Measurements from ENCODE around the gene DCAF5. TPM values are rescaled to one million over a fixed set of nuclear protein-coding genes. Genes with fewer than 3 reads are reported as not detected.

Gene DCAF5
- total and polyA plus RNA-seq, 12 donors, result 14.1 to 63.1 (median 57.4) TPM

- WGBS, 2 donors, result 65 to 66% methylated on average over 8 of the region's 8 CpGs
- Histone ChIP-seq H3K27ac (peak overlapping the region in 6 of 10 donors; percentile 14 to 83 (median 24)), H3K27me3 (no peaks in the 10 kb centered on the region), H3K4me1 (peaks cover 0 to 40% (median 20%) of the 10 kb centered on the region in 9 donors), H3K4me3 (no peak overlapping the region), H3K36me3 (peaks cover 1 to 93% (median 52%) of the 10 kb centered on the region in 9 donors), H3K9me3 (no peaks in the 10 kb centered on the region)
- intact Hi-C loops (cut with DNase I), result no loop called here
- peak in 2 of 9 donors; percentile 13 to 18 for TF ChIP-seq CTCF (IDR thresholded peaks at IDR 0.05)
- ATAC-seq (peak; percentile 57 to 92 (median 72)), DNase-seq (no peak)
Observed at GRCh38 chr14:69059658-69060623, 93.0 kb downstream of the DCAF5 start.

- peaks cover 4 to 78% (median 38%) of the 10 kb centered on the region in 9 donors for H3K36me3 ChIP-seq
- DNase-seq (no peak), ATAC-seq (peak in 5 of 8 donors; percentile 29 to 63 (median 38))
- 30 to 39% methylated on average over 3 of the region's 3 CpGs for WGBS, 2 donors
- TF ChIP-seq CTCF (IDR thresholded peaks at IDR 0.05), result peak in 4 of 9 donors; percentile 6 to 39 (median 29)
- intact Hi-C loops (cut with DNase I), result no loop called here
- no peaks in the 10 kb centered on the region for H3K9me3 ChIP-seq
- H3K27ac ChIP-seq, result peak overlapping the region in 3 of 10 donors; percentile 23 to 36 (median 36)
- H3K27me3 ChIP-seq, result no peaks in the 10 kb centered on the region
- H3K4me1 ChIP-seq, result peaks cover 11 to 60% (median 39%) of the 10 kb centered on the region in 9 donors
- H3K4me3 ChIP-seq, result no peak overlapping the region
Observed at GRCh38 chr14:69055999-69056788, 96.7 kb downstream of the DCAF5 start.

GRCh38 chr14:69055125-69055524, 97.8 kb downstream of the DCAF5 start:
- peaks cover 15 to 62% (median 46%) of the 10 kb centered on the region in 9 donors for H3K4me1 ChIP-seq
- H3K27me3 ChIP-seq, result no peaks in the 10 kb centered on the region
- ATAC-seq (peak in 1 of 8 donors; percentile 17), DNase-seq (no peak)
- peaks cover 4 to 68% (median 34%) of the 10 kb centered on the region in 9 donors for H3K36me3 ChIP-seq
- no peaks in the 10 kb centered on the region for H3K9me3 ChIP-seq
- no peak overlapping the region for H3K4me3 ChIP-seq
- no peak overlapping the region for H3K27ac ChIP-seq
- no peak for TF ChIP-seq CTCF (IDR thresholded peaks at IDR 0.05)
- WGBS, 2 donors, result 94 to 96% methylated on average over 21 of the region's 21 CpGs
- intact Hi-C loops (cut with DNase I), result no loop called here

- Histone ChIP-seq H3K36me3 (peaks cover under 1 to 61% (median 34%) of the 10 kb centered on the region in 9 donors), H3K27ac (no peak overlapping the region), H3K9me3 (no peaks in the 10 kb centered on the region), H3K4me3 (no peak overlapping the region), H3K27me3 (no peaks in the 10 kb centered on the region), H3K4me1 (peaks cover 18 to 63% (median 52%) of the 10 kb centered on the region in 9 donors)
- TF ChIP-seq CTCF (IDR thresholded peaks at IDR 0.05), result no peak
- intact Hi-C loops (cut with DNase I), result loop anchor here in 1 of 10 donors (5.0 kb wide), 1 partner anchor 33 kb away; no protein-coding TSS in a partner anchor
- peak; percentile 40 to 41 for DNase-seq
- ATAC-seq, result peak in 1 of 8 donors; percentile 18
- 63 to 73% methylated on average over 11 of the region's 11 CpGs for WGBS, 2 donors
Observed at GRCh38 chr14:69054030-69054429, 98.9 kb downstream of the DCAF5 start.
